Spleen (tissue), 11 donors: ENCODE results near the gene COL1A1. TPM values are rescaled to one million over a fixed set of nuclear protein-coding genes. Genes with fewer than 3 reads are reported as not detected.
A peak's percentile ranks its signal among the peaks of the same experiment; 100 is the strongest.

Experiments
- DNase-seq: peaks from one replicate; pipeline ENCODE4 v3.0.0-alpha.2; 2020
- H3K27ac ChIP-seq, 8 donors: fragments of 200-600 bp; sonication (generic) in 7 of 8; 1 replicate in 4 of 8; 2 replicates in 4 of 8; pipeline versions ENCODE4 v1.5.0 to v1.8.0; 2016 to 2021; ENCODE audit warnings: inconsistent platforms in 4 of 8, mild to moderate bottlenecking in 4 of 8, moderate library complexity in 1 of 8
- H3K27me3 ChIP-seq, 7 donors: fragments of 200-600 bp; sonication (generic) in 6 of 7; replicated peaks in 1 of 7; 1 replicate in 4 of 7; 2 replicates in 3 of 7; pipeline versions ENCODE4 v1.5.0 to v1.8.0; 2016 to 2021; ENCODE audit warnings: inconsistent platforms in 3 of 7, mild to moderate bottlenecking in 1 of 7
- H3K36me3 ChIP-seq, 6 donors: fragments of 200-600 bp; sonication (generic) in 5 of 6; 1 replicate in 4 of 6; 2 replicates in 2 of 6; pipeline versions ENCODE4 v1.5.0 to v1.8.0; 2016 to 2021; ENCODE audit warnings: inconsistent platforms in 2 of 6
- H3K4me1 ChIP-seq, 6 donors: fragments of 200-600 bp; sonication (generic) in 5 of 6; 1 replicate in 3 of 6; 2 replicates in 3 of 6; pipeline versions ENCODE4 v1.5.0 to v1.8.0; 2016 to 2021; ENCODE audit warnings: inconsistent platforms in 3 of 6
- H3K4me3 ChIP-seq, 8 donors: fragments of 200-600 bp; sonication (generic) in 7 of 8; 1 replicate in 4 of 8; 2 replicates in 4 of 8; pipeline versions ENCODE4 v1.5.0 to v1.8.0; 2016 to 2021; ENCODE audit warnings: inconsistent platforms in 4 of 8, mild to moderate bottlenecking in 4 of 8, moderate library complexity in 2 of 8
- H3K9me3 ChIP-seq, 8 donors: fragments of 200-600 bp; sonication (generic) in 7 of 8; 1 replicate in 4 of 8; 2 replicates in 4 of 8; pipeline versions ENCODE4 v1.5.0 to v1.8.0; 2016 to 2021; ENCODE audit warnings: inconsistent platforms in 4 of 8
- POLR2A ChIP-seq, 3 donors: fragments of 450-650 bp; IDR thresholded peaks; one replicate each; pipeline ENCODE4 v1.5.1; 2017; ENCODE audit warnings: antibody characterized with exemption in 3 of 3, mild to moderate bottlenecking in 1 of 3
- POLR2AphosphoS5 ChIP-seq, 3 donors: sonication (generic); formaldehyde crosslinking; IDR thresholded peaks; one replicate each; pipeline ENCODE4 v1.5.1; 2017; ENCODE audit warnings: antibody characterized with exemption in 3 of 3
- WGBS, 5 donors: extraction: QIAGEN DNeasy Blood & Tissue Kit in 3 of 5; methylation state at CpG; one replicate each; pipeline versions ENCODE4 v1.1.5 to v1.1.7; 2013 to 2018; 5-methylcytosine and 5-hydroxymethylcytosine counted together
- intact Hi-C: fragments of 100-400 bp; cut with DNase I; formaldehyde crosslinking; loops from one replicate; pipeline ENCODE4 v1.15.0; 2023; ENCODE audit warnings: low total_unique reads
- polyA plus RNA-seq, 3 donors: library from polyadenylated mRNA; stranded (reverse); fragments of 200-250 nt; gene quantifications; one replicate each; pipeline ENCODE4 v1.2.1, GENCODE V29; 2013
- total RNA-seq, 7 donors: library from RNA; depleted of rRNA in 3 of 7; stranded (reverse); fragments of >200 nt in 3 of 7; fragmentation: NEBNext Ultra II Directional in 4 of 7; extraction: Animal tissue kit (Norgen Biotek cat#: 25700) in 4 of 7; gene quantifications; one replicate each; pipeline versions ENCODE4 v1.1.0 to v1.2.1, GENCODE V29; 2016 to 2021
- TF ChIP-seq, protein P1 (sequence below), 11 experiments: fragments of 200-600 bp in 7 of 11; fragments of 450-650 bp in 4 of 11; sonication (generic) in 4 of 11; IDR thresholded peaks in 8 of 11; conservative IDR thresholded peaks in 3 of 11; 1 replicate in 7 of 11; 2 replicates in 4 of 11; pipeline versions ENCODE4 v1.4.0 to v1.8.0; 2016 to 2021; ENCODE audit warnings: antibody characterized with exemption in 11 of 11, inconsistent platforms in 4 of 11, mild to moderate bottlenecking in 1 of 11
- donor health status: healthy with polysubstance abuse.
- donor health status: DM: no; HTN: no; CAD: no; lungs with moderate emphysema.
- donor health status: DM: no; HTN: no; CAD: no.
- donor health status: Bipolar disorder and iron deficiency.
- donor health status: healthy.
- donor health status: DM: no; HTN: no; CAD: no.
- donor health status: DM: yes; HTN: yes; CAD: no.

COL1A1 gene
- total and polyA plus RNA-seq, 10 donors: 7.1 to 458 (median 46.9) TPM

DNA sequence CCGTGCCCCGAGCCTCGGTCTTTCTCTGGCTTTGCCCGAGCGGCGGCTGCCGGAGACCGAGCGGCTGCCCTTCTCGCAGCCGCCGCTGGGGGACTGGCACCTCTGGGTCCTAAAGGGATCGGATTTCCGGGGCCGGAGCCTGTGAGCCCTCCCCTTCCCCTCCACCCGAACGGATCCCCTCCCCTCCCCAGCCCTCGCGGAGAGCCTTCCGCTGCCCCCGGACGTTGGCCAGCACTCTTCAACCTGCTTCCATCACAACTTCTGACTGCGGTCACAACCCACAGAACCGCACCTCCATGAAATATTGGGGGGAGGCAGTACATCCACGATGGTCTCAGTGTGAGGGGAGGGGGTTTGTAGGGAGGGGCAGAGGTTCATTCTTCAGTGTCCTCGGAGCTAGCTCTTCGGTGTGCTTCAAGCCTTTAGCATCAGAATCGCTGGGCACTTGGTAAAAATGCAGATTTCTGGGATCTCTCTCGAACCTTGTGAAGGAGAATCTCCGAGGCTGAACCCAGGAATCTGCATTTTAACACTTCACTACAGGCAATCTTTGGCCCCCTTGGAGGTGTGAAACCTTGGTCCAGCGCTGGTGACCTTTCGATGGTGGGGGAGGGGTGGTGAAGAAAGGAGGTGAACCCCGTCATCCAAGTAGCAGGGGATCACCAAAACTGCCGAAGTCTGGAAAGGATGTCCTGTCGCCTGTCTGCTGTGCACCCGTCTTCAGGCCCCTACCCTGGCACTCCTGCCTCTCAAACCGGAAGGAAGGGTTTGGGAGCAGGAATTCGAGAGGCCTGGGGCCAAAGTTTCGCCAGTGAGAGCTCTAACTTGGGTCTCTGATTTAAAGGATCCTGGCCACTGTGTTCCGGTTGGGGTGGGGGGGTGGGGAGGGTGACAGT is 50.1 kb downstream of the COL1A1 start:
- Histone ChIP-seq H3K4me1 (peaks cover 53 to 88% (median 63%) of the 10 kb centered on the region in 6 donors), H3K27ac (peak overlapping the region; percentile 73 to 99 (median 97)), H3K36me3 (peaks cover 0 to 7% (median 0%) of the 10 kb centered on the region in 6 donors), H3K27me3 (no peaks in the 10 kb centered on the region), H3K9me3 (no peaks in the 10 kb centered on the region), H3K4me3 (peak overlapping the region; percentile 83 to 98 (median 88))
- TF ChIP-seq, protein P1, sequence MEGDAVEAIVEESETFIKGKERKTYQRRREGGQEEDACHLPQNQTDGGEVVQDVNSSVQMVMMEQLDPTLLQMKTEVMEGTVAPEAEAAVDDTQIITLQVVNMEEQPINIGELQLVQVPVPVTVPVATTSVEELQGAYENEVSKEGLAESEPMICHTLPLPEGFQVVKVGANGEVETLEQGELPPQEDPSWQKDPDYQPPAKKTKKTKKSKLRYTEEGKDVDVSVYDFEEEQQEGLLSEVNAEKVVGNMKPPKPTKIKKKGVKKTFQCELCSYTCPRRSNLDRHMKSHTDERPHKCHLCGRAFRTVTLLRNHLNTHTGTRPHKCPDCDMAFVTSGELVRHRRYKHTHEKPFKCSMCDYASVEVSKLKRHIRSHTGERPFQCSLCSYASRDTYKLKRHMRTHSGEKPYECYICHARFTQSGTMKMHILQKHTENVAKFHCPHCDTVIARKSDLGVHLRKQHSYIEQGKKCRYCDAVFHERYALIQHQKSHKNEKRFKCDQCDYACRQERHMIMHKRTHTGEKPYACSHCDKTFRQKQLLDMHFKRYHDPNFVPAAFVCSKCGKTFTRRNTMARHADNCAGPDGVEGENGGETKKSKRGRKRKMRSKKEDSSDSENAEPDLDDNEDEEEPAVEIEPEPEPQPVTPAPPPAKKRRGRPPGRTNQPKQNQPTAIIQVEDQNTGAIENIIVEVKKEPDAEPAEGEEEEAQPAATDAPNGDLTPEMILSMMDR (IDR thresholded peaks at IDR 0.05 in 8 of 11, conservative IDR thresholded peaks at IDR 0.05 in 3 of 11): peak; percentile 53 to 93 (median 81)
- TF ChIP-seq POLR2AphosphoS5 (IDR thresholded peaks at IDR 0.05): peak; percentile 79 to 86 (median 84)
- TF ChIP-seq POLR2A (IDR thresholded peaks at IDR 0.05): peak in 1 of 3 donors; percentile 11
- DNase-seq: peak; percentile 98
- WGBS, 5 donors: 0 to 1% (median 1%) methylated on average over 26 to 40 of the region's 40 CpGs
- intact Hi-C loops: no loop called here

DNA sequence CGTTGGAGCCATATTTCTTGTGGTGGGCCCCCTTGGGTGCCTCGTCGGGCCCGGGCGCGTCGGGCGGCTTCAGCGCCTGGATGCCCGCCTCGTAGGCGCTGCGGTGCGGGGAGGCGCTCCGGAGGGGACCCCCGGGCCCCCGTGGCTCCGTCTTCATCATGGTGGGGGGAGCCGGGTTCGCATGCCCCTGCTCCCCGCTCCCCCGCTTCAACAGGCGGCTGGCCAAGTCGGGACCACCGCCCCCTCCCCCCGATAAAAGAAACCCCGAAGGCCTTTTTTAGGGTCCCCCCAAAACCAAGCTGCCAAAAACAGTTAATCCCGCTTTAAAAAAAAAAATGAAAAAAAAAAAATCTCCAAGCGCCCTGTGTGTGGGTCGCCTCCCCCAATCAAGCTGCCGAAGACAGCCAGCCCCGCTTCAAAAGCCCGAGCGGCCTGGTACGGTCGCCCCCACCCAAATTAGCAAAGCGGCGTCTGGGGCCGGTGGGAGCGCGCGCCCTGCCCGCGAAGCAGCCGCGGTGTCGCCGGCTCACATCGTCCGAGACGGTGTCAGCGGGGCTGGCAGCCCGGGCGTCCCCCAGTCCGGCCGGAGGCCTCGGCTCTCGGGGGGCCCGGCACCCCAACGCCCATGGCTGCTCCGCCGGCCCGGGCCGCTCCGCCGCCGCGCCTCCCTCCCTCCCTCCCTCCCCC is 50.9 kb downstream of the COL1A1 start, which contains the start of gene PPP1R9B:
Gene PPP1R9B (minus strand): TSS at position 324 of the 687 bp plus-strand sequence. CDS start 164 bp downstream, at position 160.
- WGBS, 5 donors: 0 to 1% (median 0%) methylated on average over 45 to 69 of the region's 69 CpGs
- intact Hi-C loops: no loop called here
- no peaks in the 10 kb centered on the region for H3K9me3 ChIP-seq

DNA sequence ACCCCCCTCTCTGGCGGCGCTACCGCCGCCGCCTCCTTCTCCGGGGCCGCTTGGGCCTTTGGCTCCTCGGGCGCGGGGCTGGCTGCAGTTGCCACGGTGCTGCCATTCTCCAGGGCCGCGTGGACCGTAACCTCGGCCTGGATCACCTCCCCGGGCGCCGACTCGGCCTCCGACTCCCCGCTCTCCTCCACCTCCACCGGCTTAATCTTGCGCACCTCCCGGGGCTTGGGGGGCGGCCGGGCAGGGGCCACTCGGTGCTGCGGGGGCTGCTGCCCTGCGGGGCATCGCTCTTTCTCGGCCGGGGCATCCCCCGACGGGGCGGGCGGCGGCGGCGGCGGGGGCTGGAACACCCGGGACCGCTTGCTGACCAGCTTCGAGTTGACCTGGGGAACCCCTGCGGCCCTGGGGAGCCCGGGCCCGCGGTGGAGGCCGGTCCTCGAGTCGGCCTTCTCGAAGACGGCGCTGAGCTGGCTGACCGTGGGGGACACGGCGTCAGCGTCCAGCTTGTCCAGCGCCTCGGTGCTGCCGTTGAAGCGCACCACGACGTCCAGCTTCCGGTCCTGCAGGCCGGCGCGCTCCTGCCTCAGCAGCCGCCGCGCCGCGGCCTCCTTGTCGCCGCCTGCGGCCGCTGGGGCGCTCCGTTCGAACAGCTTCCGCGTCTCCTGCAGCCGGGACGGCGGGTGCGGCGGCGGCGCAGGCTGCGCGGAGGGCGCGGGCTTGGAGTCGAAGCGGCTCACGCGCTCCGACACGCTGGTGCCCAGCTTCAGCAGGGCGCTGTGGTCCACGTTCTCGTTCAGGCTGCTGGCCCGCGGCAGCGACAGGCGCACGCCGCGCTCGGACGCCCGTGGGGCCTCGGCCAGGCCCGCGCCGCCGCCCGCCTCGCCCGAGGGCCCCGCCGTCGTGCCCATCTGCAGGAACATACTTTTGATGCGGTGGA is 51.7 kb downstream of the COL1A1 start:
- H3K27ac ChIP-seq: peak overlapping the region; percentile 73 to 99 (median 97)
- H3K9me3 ChIP-seq: no peaks in the 10 kb centered on the region
- TF ChIP-seq POLR2A (IDR thresholded peaks at IDR 0.05) (no peak), POLR2AphosphoS5 (IDR thresholded peaks at IDR 0.05) (peak; percentile 45 to 76 (median 63))
- TF ChIP-seq, protein P1 (IDR thresholded peaks at IDR 0.05 in 8 of 11, conservative IDR thresholded peaks at IDR 0.05 in 3 of 11): peak in 7 of 11 experiments; percentile 7 to 41 (median 22)
- H3K27me3 ChIP-seq: no peaks in the 10 kb centered on the region
- WGBS, 5 donors: 0 to 1% (median 1%) methylated on average over 32 to 123 of the region's 123 CpGs
- H3K36me3 ChIP-seq: peaks cover 0 to 21% (median 5%) of the 10 kb centered on the region in 6 donors
- DNase-seq: peak; percentile 95
- intact Hi-C loops: no loop called here
- H3K4me1 ChIP-seq: peaks cover 61 to 90% (median 74%) of the 10 kb centered on the region in 6 donors
- peak overlapping the region; percentile 83 to 98 (median 88) for H3K4me3 ChIP-seq

More for the DNA sequence above, 50.9 kb downstream of the COL1A1 start, which contains the start of gene PPP1R9B:
- peak within 1 kb of the TSS; percentile 73 to 99 (median 97) for H3K27ac ChIP-seq
- H3K4me3 ChIP-seq: peak within 1 kb of the TSS; percentile 83 to 98 (median 88)
- TF ChIP-seq POLR2AphosphoS5 (IDR thresholded peaks at IDR 0.05): no peak
- no peak for TF ChIP-seq POLR2A (IDR thresholded peaks at IDR 0.05)
- TF ChIP-seq, protein P1 (IDR thresholded peaks at IDR 0.05 in 8 of 11, conservative IDR thresholded peaks at IDR 0.05 in 3 of 11): no peak
- peak; percentile 86 for DNase-seq
- peaks cover 0 to 13% (median 0%) of the 10 kb centered on the region in 6 donors for H3K36me3 ChIP-seq
- no peaks in the 10 kb centered on the region for H3K27me3 ChIP-seq
- H3K4me1 ChIP-seq: peaks cover 59 to 90% (median 71%) of the 10 kb centered on the region in 6 donors
